ENCODE results near the gene ACBD4.

The ACBD4 gene, protein sequence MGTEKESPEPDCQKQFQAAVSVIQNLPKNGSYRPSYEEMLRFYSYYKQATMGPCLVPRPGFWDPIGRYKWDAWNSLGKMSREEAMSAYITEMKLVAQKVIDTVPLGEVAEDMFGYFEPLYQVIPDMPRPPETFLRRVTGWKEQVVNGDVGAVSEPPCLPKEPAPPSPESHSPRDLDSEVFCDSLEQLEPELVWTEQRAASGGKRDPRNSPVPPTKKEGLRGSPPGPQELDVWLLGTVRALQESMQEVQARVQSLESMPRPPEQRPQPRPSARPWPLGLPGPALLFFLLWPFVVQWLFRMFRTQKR

DNA sequence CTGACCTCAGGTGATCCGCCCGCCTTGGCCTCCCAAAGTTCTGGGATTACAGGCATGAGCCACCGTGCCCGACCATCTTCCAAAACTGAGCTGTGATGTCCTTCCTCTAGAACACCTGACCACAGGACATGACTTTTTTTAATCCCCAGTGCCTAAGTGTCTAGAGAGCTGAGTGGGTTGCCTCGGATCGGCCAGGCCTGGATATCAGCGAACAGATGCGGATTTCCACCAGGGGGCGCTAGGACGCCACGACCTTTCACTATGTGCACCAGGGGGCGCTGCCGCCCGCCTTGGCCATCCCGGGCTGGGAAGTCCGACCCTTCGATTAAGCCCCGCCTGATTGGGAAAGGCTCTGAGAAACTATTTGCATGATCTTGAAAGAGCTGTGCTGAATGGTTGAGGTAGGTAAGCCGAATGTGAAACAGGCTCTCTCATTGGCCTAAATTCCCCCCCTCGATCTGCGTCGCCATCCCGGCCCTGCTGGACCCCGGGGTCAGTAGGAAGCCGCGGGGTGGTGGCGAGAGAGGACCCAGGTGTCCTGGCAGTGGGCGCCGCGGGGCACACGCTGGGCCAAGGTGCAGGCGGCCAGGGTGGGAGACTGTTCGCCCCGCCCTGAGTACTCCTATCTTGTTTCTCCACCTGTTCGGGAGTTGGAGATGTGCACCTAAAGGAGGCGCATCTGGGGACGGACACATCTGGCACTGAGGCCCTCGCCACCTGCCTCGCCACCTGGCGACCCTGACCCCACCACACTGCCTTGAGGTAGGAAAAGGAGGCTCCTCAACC is at the start of gene ACBD4:
Gene ACBD4 (plus strand): TSS at position 496 of the 786 bp plus-strand sequence. CDS start 458 bp downstream, outside the sequence.
- in situ Hi-C loops (cut with MboI; ENCODE audit: low sequenced_read_pairs), result no loop called here

DNA sequence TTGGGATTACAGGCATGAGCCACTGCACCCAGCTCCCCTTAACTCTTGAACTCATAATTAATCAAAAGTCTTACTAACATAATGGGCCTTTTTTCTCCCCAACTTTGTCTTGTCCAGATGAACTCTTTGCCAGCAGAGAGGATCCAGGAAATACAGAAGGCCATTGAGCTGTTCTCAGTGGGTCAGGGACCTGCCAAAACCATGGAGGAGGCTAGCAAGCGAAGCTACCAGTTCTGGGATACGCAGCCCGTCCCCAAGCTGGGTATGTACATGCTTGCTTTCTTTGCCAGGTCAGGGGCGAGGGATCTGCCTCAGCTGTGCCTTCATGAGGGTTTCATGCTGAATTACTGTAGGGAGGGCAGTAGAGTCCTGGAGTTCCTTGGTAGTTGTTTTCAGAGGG is 49.1 kb upstream of the ACBD4 start:
- in situ Hi-C loops (cut with MboI; ENCODE audit: low sequenced_read_pairs), result no loop called here

DNA sequence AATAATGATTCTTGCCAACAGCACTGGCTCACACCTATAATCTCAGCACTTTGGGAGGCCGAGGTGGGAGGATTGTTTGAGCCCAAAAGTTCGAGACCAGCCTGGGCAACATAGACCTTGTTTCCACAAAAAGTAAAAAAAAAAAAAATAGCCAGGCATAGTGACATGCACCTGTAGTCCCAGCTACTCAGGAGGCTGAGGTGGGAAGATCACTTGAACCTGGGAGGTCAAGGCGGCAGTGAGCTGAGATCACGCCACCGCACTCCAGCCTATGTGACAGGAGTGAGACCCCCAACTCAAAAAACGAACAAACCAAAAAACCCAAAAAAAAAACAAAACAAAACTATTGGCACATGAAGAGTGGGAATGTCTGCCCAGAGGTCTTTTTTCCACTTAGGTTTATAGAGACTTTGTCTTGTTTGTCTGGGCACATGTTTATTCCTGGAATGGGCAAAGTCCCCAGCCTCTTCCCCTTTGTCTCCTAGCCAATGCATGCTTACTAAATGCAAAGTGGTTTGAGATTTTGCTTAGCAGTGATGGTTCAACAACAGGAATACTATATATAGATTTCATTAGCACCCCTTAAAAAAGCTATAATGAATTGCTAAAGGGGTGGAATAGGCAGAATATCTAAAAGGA is 48.5 kb upstream of the ACBD4 start:
- in situ Hi-C loops (cut with MboI; ENCODE audit: low sequenced_read_pairs), result no loop called here

DNA sequence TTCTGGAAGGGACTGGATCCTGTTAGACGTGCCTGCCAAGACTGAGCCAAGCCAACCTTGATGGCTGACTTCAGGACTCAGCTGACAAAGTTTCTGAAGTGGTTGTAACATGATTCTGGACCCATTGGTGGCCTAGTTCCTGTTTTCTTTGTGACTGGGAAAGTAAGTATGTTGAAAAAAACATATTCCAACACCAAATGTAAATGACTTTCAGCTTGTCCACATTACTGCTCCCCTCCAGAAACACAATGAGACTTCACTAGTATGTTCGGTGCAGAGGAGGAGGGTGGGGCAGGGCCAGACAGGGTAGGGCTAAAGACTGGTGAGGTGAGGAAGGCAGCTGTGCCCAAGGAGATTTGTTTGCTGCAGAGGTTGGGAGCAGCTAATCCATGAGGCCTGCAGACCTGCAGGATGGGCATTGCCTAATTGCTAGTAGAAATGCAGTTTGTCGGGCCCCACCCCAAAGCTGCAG is 47.9 kb upstream of the ACBD4 start:
- in situ Hi-C loops (cut with MboI; ENCODE audit: low sequenced_read_pairs), result no loop called here

DNA sequence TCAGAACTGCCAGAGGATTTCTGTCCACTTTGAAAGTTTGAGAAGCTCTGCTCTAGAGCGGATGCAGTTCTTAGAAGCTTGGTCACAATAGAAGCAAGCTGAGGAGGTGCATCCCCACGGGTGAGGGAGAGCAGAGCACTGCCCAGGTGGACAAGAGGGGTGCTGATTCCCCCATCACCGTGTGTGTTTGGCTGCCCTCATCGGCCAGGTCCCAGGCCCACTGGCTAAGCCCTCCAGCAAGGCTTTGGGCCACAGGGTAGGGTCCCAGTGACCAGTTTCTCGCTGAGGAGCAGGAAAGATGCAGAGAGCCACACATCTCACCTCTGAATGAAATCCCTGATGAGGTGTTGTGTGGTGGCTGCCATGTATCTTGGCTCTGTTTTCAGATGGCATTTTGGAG is 47.5 kb upstream of the ACBD4 start:
- in situ Hi-C loops (cut with MboI; ENCODE audit: low sequenced_read_pairs), result no loop called here

DNA sequence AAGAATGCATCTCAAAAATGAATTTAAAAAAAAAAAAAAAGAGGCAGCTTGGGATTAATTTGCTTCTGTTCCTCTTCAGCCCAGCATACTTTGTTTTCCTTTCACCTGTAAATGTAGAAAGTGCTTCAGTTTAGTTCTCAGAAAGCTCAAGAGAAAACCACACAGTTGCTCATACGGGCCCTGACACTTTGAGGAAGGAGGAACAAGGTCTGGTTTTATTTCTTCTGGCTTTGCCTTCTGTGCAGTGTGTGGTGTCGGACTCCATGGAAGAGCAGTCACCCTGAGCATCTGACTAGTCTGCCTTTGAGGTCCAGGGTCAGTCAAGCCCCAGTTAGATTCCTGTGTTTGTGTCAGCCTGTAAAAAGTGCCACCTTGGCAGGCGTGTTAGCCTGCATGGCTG is 46.7 kb upstream of the ACBD4 start:
- in situ Hi-C loops (cut with MboI; ENCODE audit: low sequenced_read_pairs), result no loop called here

DNA sequence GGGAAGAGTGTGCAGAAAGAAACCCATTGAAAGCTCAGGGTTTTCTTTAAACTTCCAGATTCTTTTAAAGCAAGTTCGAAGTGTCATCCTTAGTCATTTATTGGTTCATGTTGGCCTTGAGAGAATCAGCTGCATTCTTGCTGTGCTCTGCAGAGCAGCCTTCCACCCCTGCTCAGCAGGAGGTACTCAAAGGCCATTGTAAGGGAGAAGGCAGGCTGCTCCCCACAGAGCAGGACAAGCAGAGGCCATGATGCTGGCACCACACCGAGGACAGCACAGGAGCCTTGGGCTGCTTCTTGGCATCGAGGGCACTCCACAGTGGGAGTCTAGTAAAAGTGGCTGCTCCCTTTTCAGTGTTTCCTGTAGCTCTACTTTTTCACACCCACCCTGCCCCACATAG is 44.8 kb upstream of the ACBD4 start:
- in situ Hi-C loops (cut with MboI; ENCODE audit: low sequenced_read_pairs), result no loop called here

DNA sequence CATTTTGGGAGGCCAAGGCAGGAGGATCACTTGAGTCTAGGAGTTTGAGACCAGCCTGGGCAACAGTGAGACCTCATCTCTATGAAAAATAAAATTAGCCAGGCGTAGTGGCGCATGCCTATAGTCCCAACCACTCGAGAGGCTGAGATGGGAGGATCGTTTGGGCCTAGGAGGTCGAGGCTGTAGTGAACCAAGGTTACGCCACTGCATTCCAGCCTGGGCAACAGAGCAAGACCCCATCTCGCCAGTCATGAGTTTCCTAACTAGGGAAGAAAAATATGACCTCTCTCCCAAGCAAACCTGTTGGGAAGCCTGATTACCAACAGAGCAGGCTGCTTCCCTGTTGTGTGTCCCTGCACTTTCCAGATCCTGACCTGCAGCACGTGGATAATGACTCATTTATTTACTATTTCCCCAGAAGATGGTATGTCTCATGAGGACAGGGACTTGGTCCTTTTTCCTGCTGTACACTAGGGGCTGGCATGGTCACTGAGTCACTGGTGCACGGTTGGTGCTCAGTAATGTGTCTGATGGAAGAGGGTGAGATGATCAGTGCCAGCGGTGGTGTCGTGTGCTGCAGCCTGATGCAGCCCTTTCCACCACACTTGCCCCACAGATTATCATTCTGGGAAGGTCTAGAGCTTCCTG is 43.6 kb upstream of the ACBD4 start:
- in situ Hi-C loops (cut with MboI; ENCODE audit: low sequenced_read_pairs), result no loop called here

DNA sequence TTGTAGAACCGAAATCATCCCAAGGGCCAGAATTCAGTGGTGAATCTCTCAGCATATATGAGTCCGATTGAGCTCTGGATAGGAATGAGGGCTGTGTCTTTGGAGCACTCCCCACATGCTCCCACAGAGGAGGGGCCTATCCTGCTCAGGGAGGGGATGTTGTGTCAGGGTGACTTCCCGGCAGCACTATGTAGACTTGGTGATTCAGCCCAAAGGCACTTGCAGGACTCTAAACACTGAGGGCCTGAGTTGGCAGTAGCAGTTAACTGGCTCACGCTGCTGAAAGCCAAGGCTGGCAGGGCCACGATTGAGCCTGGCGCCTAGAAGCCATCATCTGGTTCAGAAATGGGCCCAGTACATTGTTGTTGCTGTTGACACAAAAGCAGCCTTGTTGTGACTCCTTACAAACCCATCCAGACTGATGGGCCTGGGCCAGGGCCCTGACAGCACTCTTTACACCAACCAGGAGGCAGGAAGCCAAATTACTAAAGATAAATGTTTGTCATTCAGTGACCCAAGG is 42.5 kb upstream of the ACBD4 start:
- in situ Hi-C loops (cut with MboI; ENCODE audit: low sequenced_read_pairs), result no loop called here

DNA sequence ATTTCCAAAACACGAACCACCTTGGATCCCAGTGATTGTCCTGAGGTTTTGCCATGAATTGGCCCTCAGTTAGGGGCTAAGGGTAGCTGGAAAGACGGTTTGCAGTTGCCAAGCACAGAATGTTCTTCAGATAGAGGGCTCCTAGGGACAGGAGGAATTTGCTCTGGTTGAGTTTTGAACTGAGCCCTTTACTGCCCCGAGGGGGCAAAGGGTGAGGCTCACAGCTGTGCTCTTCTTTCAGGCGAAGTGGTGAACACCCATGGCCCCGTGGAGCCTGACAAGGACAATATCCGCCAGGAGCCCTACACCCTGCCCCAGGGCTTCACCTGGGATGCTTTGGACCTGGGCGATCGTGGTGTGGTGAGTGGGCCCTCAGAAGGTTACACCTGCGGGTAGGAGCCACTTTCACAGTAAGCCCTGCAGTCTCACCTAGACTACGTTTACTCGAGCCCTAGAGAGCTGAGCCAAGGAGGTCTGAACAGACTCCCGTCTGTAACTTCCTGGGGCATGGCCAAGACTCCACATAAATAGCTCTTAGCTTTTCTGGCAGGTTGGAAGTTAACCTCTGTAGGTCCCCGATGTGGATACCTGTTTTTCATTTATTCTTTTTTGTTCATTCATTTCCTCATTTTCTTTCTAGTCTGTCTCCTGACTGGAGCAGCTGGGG is 41.9 kb upstream of the ACBD4 start:
- in situ Hi-C loops (cut with MboI; ENCODE audit: low sequenced_read_pairs), result no loop called here

DNA sequence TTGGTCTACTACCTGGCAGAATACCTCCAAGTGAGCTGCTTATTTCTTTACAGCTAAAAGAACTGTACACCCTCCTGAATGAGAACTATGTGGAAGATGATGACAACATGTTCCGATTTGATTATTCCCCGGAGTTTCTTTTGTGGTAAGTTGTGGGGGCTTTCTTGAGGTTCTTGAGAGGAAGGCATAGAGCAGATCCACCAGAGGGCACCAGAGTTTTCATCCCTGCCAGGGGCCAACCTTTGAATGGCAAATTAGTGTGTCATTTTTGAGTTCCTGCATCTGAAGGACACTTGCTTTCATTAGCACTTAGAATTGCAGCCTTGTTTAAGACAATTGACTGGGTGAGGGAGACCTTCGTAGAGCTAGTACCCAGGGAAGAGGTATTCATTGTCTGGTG is 39.3 kb upstream of the ACBD4 start:
- in situ Hi-C loops (cut with MboI; ENCODE audit: low sequenced_read_pairs), result no loop called here

DNA sequence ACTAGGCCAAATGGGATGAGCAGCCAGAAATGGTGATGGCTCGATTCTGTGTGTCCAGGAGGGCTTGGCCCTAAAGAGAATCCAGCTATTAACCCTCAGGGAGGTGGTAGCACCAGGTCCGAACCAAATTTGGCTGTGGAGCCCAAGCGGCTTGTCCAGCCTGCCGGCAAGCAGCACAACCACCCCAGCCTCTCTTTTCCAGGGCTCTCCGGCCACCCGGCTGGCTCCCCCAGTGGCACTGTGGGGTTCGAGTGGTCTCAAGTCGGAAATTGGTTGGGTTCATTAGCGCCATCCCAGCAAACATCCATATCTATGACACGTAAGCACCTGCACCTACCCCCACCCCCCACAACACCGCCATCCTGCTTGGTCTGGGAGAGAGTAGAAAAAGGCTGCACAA is 38.6 kb upstream of the ACBD4 start:
- in situ Hi-C loops (cut with MboI; ENCODE audit: low sequenced_read_pairs), result no loop called here

DNA sequence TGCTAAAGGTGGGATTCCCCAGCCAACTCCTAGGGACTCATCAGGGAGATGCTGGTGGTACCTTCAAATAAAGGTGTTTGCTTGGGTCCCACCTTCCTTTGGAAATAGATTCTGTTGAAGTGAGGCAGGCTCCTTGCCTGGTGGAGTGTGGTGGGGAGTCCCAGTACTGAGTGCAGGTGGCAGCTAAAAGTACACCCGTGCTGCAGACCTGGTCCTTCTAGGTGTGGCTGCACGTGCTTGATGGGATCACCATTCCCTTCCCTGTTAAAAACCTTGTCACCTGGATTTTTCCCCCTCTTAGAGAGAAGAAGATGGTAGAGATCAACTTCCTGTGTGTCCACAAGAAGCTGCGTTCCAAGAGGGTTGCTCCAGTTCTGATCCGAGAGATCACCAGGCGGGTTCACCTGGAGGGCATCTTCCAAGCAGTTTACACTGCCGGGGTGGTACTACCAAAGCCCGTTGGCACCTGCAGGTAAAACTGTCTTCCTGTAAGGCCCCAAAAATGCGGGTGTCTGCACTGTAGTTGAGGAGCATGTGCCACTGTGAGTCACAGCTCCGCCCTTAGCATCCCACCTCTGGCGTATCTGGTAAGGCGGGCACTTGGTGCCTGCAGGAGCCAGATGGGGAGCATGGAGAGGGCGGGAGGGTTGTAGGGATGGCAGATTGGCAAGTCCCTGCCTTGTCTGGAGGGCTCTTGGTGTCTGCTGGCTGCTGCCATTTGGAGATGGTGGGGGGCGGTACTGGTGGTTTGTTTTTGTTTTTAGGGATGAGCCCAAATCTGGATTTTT is 37.2 kb upstream of the ACBD4 start:
- in situ Hi-C loops (cut with MboI; ENCODE audit: low sequenced_read_pairs), result no loop called here

DNA sequence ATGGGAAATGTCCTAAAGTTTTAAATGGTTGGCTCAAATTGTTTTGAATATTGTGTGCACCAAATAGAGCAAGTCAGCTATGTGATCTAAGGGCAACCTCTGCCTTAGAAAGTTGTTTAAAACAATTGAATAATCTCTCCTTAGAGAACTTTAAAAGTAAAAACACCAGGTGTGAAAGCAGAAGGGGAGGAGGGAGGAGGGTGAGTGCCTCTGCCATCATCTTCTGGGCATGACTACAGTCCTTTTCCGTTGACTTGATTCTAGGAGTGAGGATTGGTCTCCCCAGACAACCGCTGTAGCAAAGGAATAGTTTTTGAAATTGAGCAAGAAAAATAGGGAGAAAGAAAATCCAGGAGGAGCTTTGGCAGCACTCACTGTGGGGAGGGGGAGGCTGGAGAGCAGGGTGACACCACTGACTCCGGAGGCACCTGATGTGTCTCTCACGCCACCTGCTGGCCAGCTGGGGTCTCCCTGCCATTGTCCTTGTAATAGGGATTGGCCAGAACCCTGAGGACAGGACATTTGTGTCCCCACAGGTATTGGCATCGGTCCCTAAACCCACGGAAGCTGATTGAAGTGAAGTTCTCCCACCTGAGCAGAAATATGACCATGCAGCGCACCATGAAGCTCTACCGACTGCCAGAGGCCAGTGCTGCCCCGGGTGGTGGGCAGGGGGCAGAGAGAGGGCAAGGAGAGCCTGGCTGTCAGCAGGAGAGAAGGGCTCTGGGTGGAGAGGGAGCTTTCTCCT is 36.4 kb upstream of the ACBD4 start:
- in situ Hi-C loops (cut with MboI; ENCODE audit: low sequenced_read_pairs), result no loop called here

DNA sequence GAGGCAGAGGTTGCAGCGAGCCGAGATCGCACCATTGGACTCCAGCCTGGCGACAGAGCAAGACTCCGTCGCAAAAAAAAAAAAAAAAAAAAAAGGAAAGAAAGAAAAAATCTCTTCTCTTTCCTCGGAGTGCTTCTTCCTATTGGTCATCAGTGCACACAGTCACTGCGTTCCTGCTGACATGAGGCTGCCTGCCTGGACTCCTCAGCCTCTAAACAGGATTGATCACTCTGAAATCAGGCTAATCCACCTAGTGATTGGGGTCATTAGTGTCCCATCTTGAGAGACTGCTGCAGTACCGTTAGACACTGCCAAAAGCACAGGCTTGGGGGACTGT is 34.0 kb upstream of the ACBD4 start:
- in situ Hi-C loops (cut with MboI; ENCODE audit: low sequenced_read_pairs), result no loop called here

DNA sequence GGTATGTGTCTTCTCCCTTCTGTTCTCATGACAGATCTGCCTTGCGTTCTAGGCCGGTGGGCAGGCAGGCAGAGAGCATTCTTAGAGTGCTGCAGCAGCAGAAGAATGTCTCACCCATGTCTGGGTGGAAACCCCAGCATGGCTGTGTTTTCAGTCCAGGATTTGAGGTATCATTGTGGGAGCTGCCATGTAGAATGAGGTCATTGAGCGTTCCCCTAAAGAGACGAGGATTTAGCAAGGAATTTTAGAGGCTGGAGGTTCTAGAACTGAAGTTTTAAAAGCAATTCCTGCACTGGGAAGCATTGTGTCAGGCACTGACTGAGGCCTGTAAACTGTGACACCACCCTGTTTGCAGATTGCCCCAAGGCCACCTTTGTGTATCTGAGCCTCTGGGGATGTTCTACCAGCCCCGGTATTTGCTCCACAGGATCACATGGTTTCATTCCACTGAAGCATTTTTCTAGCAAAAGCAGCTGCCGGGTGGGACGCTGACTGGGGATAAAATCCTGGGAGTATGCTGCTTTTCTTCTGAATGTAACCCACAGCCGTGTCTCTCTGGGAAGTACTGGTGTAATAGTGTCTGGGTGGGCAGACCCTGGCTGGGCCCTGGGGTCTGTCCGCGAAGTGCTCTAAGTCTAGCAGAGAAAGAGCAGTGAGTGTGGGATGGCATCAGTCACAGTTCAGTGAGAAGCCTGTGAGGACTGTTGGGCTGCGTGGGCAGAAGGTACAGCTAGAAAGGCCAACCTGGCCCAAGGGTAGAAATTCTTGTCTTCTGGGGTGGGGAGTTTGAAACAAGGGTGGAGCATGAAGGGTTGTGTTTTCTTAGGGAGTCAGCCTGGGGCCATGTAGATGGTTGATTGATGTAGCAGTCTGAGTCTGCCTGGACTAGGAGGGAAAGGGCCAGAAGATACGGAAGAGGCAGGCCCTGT is 33.3 kb upstream of the ACBD4 start:
- in situ Hi-C loops (cut with MboI; ENCODE audit: low sequenced_read_pairs), result no loop called here

DNA sequence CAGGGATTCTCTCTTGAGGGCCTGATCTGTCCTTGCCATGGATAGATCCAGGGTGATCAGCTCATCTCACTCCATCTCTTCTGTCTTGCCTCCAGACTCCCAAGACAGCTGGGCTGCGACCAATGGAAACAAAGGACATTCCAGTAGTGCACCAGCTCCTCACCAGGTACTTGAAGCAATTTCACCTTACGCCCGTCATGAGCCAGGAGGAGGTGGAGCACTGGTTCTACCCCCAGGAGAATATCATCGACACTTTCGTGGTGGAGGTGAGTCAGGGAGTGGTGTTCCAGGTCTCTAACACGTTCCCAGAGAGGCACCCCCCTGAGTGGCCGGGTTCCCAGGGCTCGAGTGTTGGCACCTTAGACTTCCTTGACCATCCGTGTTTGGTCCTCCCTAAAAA is 32.6 kb upstream of the ACBD4 start:
- in situ Hi-C loops (cut with MboI; ENCODE audit: low sequenced_read_pairs), result no loop called here

DNA sequence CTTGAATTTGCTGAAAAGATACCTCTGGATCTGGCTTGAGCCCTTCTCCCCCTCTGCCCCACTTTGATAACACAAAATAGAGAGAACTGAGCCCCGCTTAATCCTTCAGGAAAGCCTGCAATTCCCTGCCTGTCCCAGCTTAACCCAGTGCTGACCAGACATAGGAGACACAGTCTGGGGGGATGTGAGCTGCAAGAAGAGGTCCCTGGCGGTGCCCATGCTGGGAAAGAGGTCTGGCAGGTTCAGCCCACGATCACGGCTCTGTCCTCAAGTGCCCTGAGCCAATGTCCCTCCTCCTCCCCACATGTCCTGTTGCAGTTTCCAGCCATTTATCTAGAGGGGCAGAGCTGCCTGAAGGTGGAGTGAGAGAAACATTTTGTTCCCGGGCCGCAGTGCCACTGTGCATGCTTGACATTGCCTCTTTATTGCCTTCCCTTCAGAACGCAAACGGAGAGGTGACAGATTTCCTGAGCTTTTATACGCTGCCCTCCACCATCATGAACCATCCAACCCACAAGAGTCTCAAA is 32.2 kb upstream of the ACBD4 start:
- in situ Hi-C loops (cut with MboI; ENCODE audit: low sequenced_read_pairs), result no loop called here
